Heart right ventricle (tissue), 16 donors: Measurements from ENCODE around the gene DPP8. TPM values are rescaled to one million over a fixed set of nuclear protein-coding genes. Genes with fewer than 3 reads are reported as not detected.
A peak's percentile ranks its signal among the peaks of the same experiment; 100 is the strongest.

Source experiments
- ATAC-seq, 8 donors: fragments of 200-7000 bp; cut with Tn5 transposase; one replicate each; pipeline ENCODE4 v1.9.1; 2020; ENCODE audit warnings: mild to moderate bottlenecking in 8 of 8, moderate library complexity in 8 of 8, moderate number of reproducible peaks in 1 of 8
- DNase-seq, 2 donors: peaks; one replicate each; pipeline ENCODE4 v3.0.0-alpha.2; 2020
- H3K27ac ChIP-seq, 10 donors: fragments of 200-600 bp; sonication (generic) in 2 of 10; one replicate each; pipeline versions ENCODE4 v1.5.0 to v1.8.0; 2020 to 2022; ENCODE audit warnings: mild to moderate bottlenecking in 3 of 10
- H3K27me3 ChIP-seq, 7 donors: fragments of 200-600 bp; one replicate each; pipeline ENCODE4 v1.8.0; 2021 to 2022; ENCODE audit warnings: mild to moderate bottlenecking in 2 of 7
- H3K36me3 ChIP-seq, 9 donors: fragments of 200-600 bp; sonication (generic) in 1 of 9; one replicate each; pipeline versions ENCODE4 v1.5.0 to v1.8.0; 2020 to 2022; ENCODE audit warnings: mild to moderate bottlenecking in 2 of 9
- H3K4me1 ChIP-seq, 9 donors: fragments of 200-600 bp; sonication (generic) in 1 of 9; one replicate each; pipeline versions ENCODE4 v1.5.0 to v1.8.0; 2020 to 2022; ENCODE audit warnings: mild to moderate bottlenecking in 4 of 9
- H3K4me3 ChIP-seq, 10 donors: fragments of 200-600 bp; sonication (generic) in 2 of 10; one replicate each; pipeline versions ENCODE4 v1.5.0 to v1.8.0; 2020 to 2022; ENCODE audit warnings: mild to moderate bottlenecking in 7 of 10, moderate library complexity in 2 of 10
- H3K9me3 ChIP-seq, 11 donors: fragments of 200-600 bp in 10 of 11; sonication (generic) in 2 of 11; one replicate each; pipeline versions ENCODE4 v1.5.0 to v1.8.0; 2013 to 2022; ENCODE audit warnings: mild to moderate bottlenecking in 2 of 11, control low read depth in 1 of 11, moderate library complexity in 1 of 11
- CTCF ChIP-seq, 9 donors: fragments of 200-600 bp; sonication (generic) in 2 of 9; IDR thresholded peaks; one replicate each; pipeline versions ENCODE4 v1.5.0 to v1.8.0; 2021 to 2022; ENCODE audit warnings: antibody characterized with exemption in 9 of 9, mild to moderate bottlenecking in 5 of 9, moderate library complexity in 1 of 9
- WGBS, 2 donors: extraction: QIAGEN DNeasy Blood & Tissue Kit; methylation state at CpG; one replicate each; pipeline ENCODE4 v1.1.7; 2013; ENCODE audit warnings: inconsistent platforms in 1 of 2; 5-methylcytosine and 5-hydroxymethylcytosine counted together
- intact Hi-C, 10 donors: fragments of 100-400 bp; cut with DNase I; formaldehyde crosslinking; loops; one replicate each; pipeline versions ENCODE4 v1.11.1 to v1.14.2; 2022
- polyA plus RNA-seq, 2 donors: library from polyadenylated mRNA; stranded (reverse); fragments of 200-250 nt; gene quantifications; one replicate each; pipeline ENCODE4 v1.2.3, GENCODE V29; 2013
- total RNA-seq, 10 donors: library from RNA; stranded (reverse); fragmentation: NEBNext Ultra II Directional in 3 of 10; extraction: Animal tissue kit (Norgen Biotek cat#: 25700) in 3 of 10; gene quantifications; one replicate each; pipeline versions ENCODE4 v1.2.1 to v1.2.4, GENCODE V29; 2021 to 2023
- donor health status: Arrhythmogenic right ventricular cardiomyopathy.
- donor health status: ischemic (EF 13 %, LVEDD 7.1; RV severe dilation, severe dysfunction).
- donor health status: healthy with polysubstance abuse.
- donor health status: DM: no; HTN: yes; CAD: no.
- donor health status: DM: no; HTN: no; CAD: no.
- donor health status: ischemic (EF 25% LVEDD 6.9; RV normal size, moderate dysfunction).
- donor health status: ischemic (EF 25% LVEDD 5.7; RV mildly dilated, moderate dysfunction).
- donor health status: healthy.
- donor health status: DM: yes; HTN: yes; CAD: no.
- donor health status: Ischemic cardiomyopathy.
- donor health status: ischemic (EF 35%, LVEDD 5.7; RV mildly dilated, moderate dysfunction).
- donor health status: nonischemic (EF 11% LVEDD 7.7; RV severe dilation, severe dysfunction).
- donor health status: DM: yes; HTN: yes; CAD: no.
- donor health status: PGD.
- donor health status: ischemic (EF 29% LVEDD 5.4; RV normal size, mild dysfunction).
- donor health status: nonischemic (EF 23%, LVEDD 6.1; RV moderate dilation, normal function).

Gene DPP8
- total and polyA plus RNA-seq, 12 donors: 6.9 to 45.3 (median 38.7) TPM

GRCh38 chr15:65521350-65521749 lies 3.9 kb upstream of the DPP8 start:
- H3K27me3 ChIP-seq: no peaks in the 10 kb centered on the region
- TF ChIP-seq CTCF (IDR thresholded peaks at IDR 0.05): no peak
- no peak for DNase-seq
- ATAC-seq: no peak
- peaks cover 2 to 19% (median 5%) of the 10 kb centered on the region in 9 donors for H3K4me1 ChIP-seq
- H3K36me3 ChIP-seq: no peaks in the 10 kb centered on the region
- H3K9me3 ChIP-seq: no peaks in the 10 kb centered on the region
- no peak overlapping the region for H3K27ac ChIP-seq
- no peak overlapping the region for H3K4me3 ChIP-seq
- intact Hi-C loops: no loop called here
- 55 to 58% methylated on average over 7 of the region's 7 CpGs for WGBS, 2 donors

- H3K27me3 ChIP-seq: no peaks in the 10 kb centered on the region
- intact Hi-C loops: no loop called here
- ATAC-seq: no peak
- no peak for DNase-seq
- H3K9me3 ChIP-seq: no peaks in the 10 kb centered on the region
- no peak overlapping the region for H3K27ac ChIP-seq
- H3K4me1 ChIP-seq: peaks cover 11 to 32% (median 26%) of the 10 kb centered on the region in 9 donors
- peaks cover 0 to 18% (median 0%) of the 10 kb centered on the region in 9 donors for H3K36me3 ChIP-seq
- 89% methylated on average over 4 of the region's 4 CpGs for WGBS, 2 donors
- no peak for TF ChIP-seq CTCF (IDR thresholded peaks at IDR 0.05)
- no peak overlapping the region for H3K4me3 ChIP-seq
Observed at GRCh38 chr15:65518633-65519285, 1.3 kb upstream of the DPP8 start.

- WGBS, 2 donors: 33 to 36% methylated on average over 8 of the region's 8 CpGs
- peak overlapping the region in 8 of 10 donors; percentile 89 to 98 (median 94) for H3K27ac ChIP-seq
- ATAC-seq (no peak), DNase-seq (no peak)
- intact Hi-C loops: no loop called here
- peak in 2 of 9 donors; percentile 2 to 7 for TF ChIP-seq CTCF (IDR thresholded peaks at IDR 0.05)
- no peaks in the 10 kb centered on the region for H3K9me3 ChIP-seq
- peak overlapping the region in 7 of 10 donors; percentile 93 to 100 (median 97) for H3K4me3 ChIP-seq
- H3K36me3 ChIP-seq: peaks cover 0 to 18% (median 0%) of the 10 kb centered on the region in 9 donors
- peaks cover 11 to 41% (median 36%) of the 10 kb centered on the region in 9 donors for H3K4me1 ChIP-seq
- H3K27me3 ChIP-seq: no peaks in the 10 kb centered on the region
Observed at GRCh38 chr15:65517866-65518207, 348 bp upstream of the DPP8 start.

GRCh38 chr15:65512807-65513416 lies 4.6 kb downstream of the DPP8 start:
- peak; percentile 34 to 80 for DNase-seq

More at GRCh38 chr15:65512807-65513416, 4.6 kb downstream of the DPP8 start:
- TF ChIP-seq CTCF (IDR thresholded peaks at IDR 0.05): no peak
- intact Hi-C loops: no loop called here
- no peaks in the 10 kb centered on the region for H3K27me3 ChIP-seq
- peak overlapping the region; percentile 11 to 83 (median 70) for H3K27ac ChIP-seq
- no peaks in the 10 kb centered on the region for H3K9me3 ChIP-seq
- H3K4me3 ChIP-seq: peak overlapping the region in 8 of 10 donors; percentile 11 to 48 (median 35)
- WGBS, 2 donors: 29 to 53% methylated on average over 10 of the region's 10 CpGs
- peaks cover 0 to 64% (median 18%) of the 10 kb centered on the region in 9 donors for H3K36me3 ChIP-seq
- peak; percentile 28 to 80 (median 48) for ATAC-seq
- peaks cover 11 to 81% (median 53%) of the 10 kb centered on the region in 9 donors for H3K4me1 ChIP-seq
